ENCODE measurements around the gene MT1F. TPM values are rescaled to one million over a fixed set of nuclear protein-coding genes. Genes with fewer than 3 reads are reported as not detected.
"Not testable (repeated sequence)": the region's sequence is repeated elsewhere in the genome, so short reads cannot be mapped to it uniquely, and the experiment has no call there.

The MT1F gene
- total and polyA plus RNA-seq, 9 of the 15 experiments (the other 6 are each of a cell fraction or from before 2014, with no cell fraction given) = 0.18 to 0.68 (median 0.29) TPM; not detected in 5

- 14% methylated on average over 6 of the region's 6 CpGs for WGBS (ENCODE audit: insufficient coverage, low coverage, missing lambda C conversion rate)
- H3K9me3 ChIP-seq (replicated peaks; ENCODE audit: control insufficient read depth, insufficient read depth, low read depth, low read length); ATAC-seq; FAIRE-seq; H3K4me2 ChIP-seq (ENCODE audit: insufficient read depth, low read length); H4K20me1 ChIP-seq (replicated peaks; ENCODE audit: control insufficient read depth, insufficient read depth, low read length); H3K9me1 ChIP-seq (ENCODE audit: control insufficient read depth, insufficient read depth, low read length); POLR2A ChIA-PET; in situ Hi-C loops (cut with MboI); H3K4me3 ChIP-seq; H3K9ac ChIP-seq (ENCODE audit: insufficient read depth in 1 of 2, low read depth in 2 of 2, low read length in 2 of 2); DNase-seq (ENCODE audit: extremely low read depth in 1 of 4, low spot score in 3 of 4); H2AFZ ChIP-seq (ENCODE audit: low read depth, low read length); H3K79me2 ChIP-seq (ENCODE audit: control insufficient read depth, insufficient read depth, low read length); BruUV-seq (replicated peaks); H3K4me1 ChIP-seq (replicated peaks in 1 of 2; ENCODE audit: control insufficient read depth in 2 of 2, insufficient read depth in 2 of 2, low read length in 2 of 2); H3K36me3 ChIP-seq (ENCODE audit: control insufficient read depth, insufficient read depth, low read length); H3K27ac ChIP-seq (ENCODE audit: extremely low read depth, low read depth, low read length); TF ChIP-seq PBX2 (CRISPR knock-in tag; IDR thresholded peaks at IDR 0.05; ENCODE audit: low read depth): not testable (repeated sequence)
- peaks cover 27 to 52% of the 10 kb centered on the region in 2 experiments for H3K27me3 ChIP-seq (ENCODE audit: control insufficient read depth in 2 of 2, insufficient read depth in 2 of 2, low read length in 2 of 2)
- intact Hi-C loops (cut with micrococcal nuclease) = loop anchor here (1.0 kb wide), 1 partner anchor 28 kb away; no protein-coding TSS in a partner anchor
- CTCF ChIA-PET (ENCODE audit: low intra/inter-chr PET ratio) = interaction anchor here (0.8 to 1.9 kb wide), 3 partner anchors 27 to 115 kb away, joined by 3 to 17 read pairs (median 11); no protein-coding TSS in a partner anchor
- 0 out of 2 replicates have a peak, but pooled peaks have one; percentile 29 for TF ChIP-seq PBX2 (tag; conservative IDR thresholded peaks at IDR 0.05; ENCODE audit: low read depth)
Measured at GRCh38 chr16:56674570-56674969, 16.8 kb downstream of the MT1F start.
